ENCODE results near the gene CCDC60.

The CCDC60 gene

GRCh38 chr12:119320678-119321077 is 13.9 kb upstream of the CCDC60 start:
- no peak overlapping the region for H4K8ac ChIP-seq (ENCODE audit: low read length)
- no peak overlapping the region for H2BK5ac ChIP-seq (ENCODE audit: low read depth, low read length, poor library complexity, severe bottlenecking)
- H3K14ac ChIP-seq (ENCODE audit: low read length in 2 of 2), result no peak overlapping the region
- no peak overlapping the region for H2AK5ac ChIP-seq (ENCODE audit: low read length, severe bottlenecking)
- H3K4me2 ChIP-seq (ENCODE audit: low read length, poor library complexity, severe bottlenecking), result no peak overlapping the region
- no peaks in the 10 kb centered on the region for H3K36me3 ChIP-seq (ENCODE audit: control insufficient read depth in 1 of 2, insufficient read depth in 2 of 2, low read depth in 1 of 2, low read length in 2 of 2)
- H3K4ac ChIP-seq (ENCODE audit: low read depth in 1 of 2, low read length in 2 of 2), result no peak overlapping the region
- no peak overlapping the region for H2BK15ac ChIP-seq (ENCODE audit: low read depth, poor library complexity, severe bottlenecking)
- H3K27me3 ChIP-seq (ENCODE audit: control insufficient read depth in 1 of 2, insufficient read depth in 1 of 2, low read length in 2 of 2), result no peaks in the 10 kb centered on the region
- no peak for DNase-seq
- no peaks in the 10 kb centered on the region for H3K9me3 ChIP-seq (ENCODE audit: control insufficient read depth, low read length)
- no peak overlapping the region for H3K18ac ChIP-seq (ENCODE audit: low read depth in 1 of 2, low read length in 2 of 2)
- no peak overlapping the region for H3K9ac ChIP-seq (ENCODE audit: low read length)
- H3K27ac ChIP-seq (ENCODE audit: low read length, poor library complexity, severe bottlenecking), result no peak overlapping the region
- H2BK120ac ChIP-seq (ENCODE audit: low read depth, low read length), result no peak overlapping the region
- no peaks in the 10 kb centered on the region for H3K4me1 ChIP-seq (ENCODE audit: control insufficient read depth, insufficient read depth, low read depth, low read length)
- no peak overlapping the region for H2AFZ ChIP-seq (ENCODE audit: low read depth, low read length)
- WGBS, result 42% methylated on average over 2 of the region's 2 CpGs
- no peak overlapping the region for H4K91ac ChIP-seq (ENCODE audit: low read length)
- H3K23ac ChIP-seq (ENCODE audit: low read length in 2 of 2), result no peak overlapping the region
- no peak overlapping the region for H3K4me3 ChIP-seq (ENCODE audit: insufficient read depth in 1 of 2, low read depth in 1 of 2, low read length in 2 of 2)
- H3K79me1 ChIP-seq (replicated peaks; ENCODE audit: low read length, poor library complexity, severe bottlenecking), result no peaks in the 10 kb centered on the region
- H2BK12ac ChIP-seq (ENCODE audit: low read length in 2 of 2), result no peak overlapping the region

- no peak overlapping the region for H3K14ac ChIP-seq (ENCODE audit: low read length in 2 of 2)
- no peaks in the 10 kb centered on the region for H3K9me3 ChIP-seq (ENCODE audit: control insufficient read depth, low read length)
- no peak overlapping the region for H3K4me3 ChIP-seq (ENCODE audit: insufficient read depth in 1 of 2, low read depth in 1 of 2, low read length in 2 of 2)
- H3K4me1 ChIP-seq (ENCODE audit: control insufficient read depth, insufficient read depth, low read depth, low read length), result no peaks in the 10 kb centered on the region
- H2BK15ac ChIP-seq (ENCODE audit: low read depth, poor library complexity, severe bottlenecking), result no peak overlapping the region
- no peak overlapping the region for H3K23ac ChIP-seq (ENCODE audit: low read length in 2 of 2)
- no peak overlapping the region for H2BK120ac ChIP-seq (ENCODE audit: low read depth, low read length)
- no peak overlapping the region for H4K8ac ChIP-seq (ENCODE audit: low read length)
- no peak overlapping the region for H3K9ac ChIP-seq (ENCODE audit: low read length)
- no peaks in the 10 kb centered on the region for H3K79me1 ChIP-seq (replicated peaks; ENCODE audit: low read length, poor library complexity, severe bottlenecking)
- 54% methylated on average over 7 of the region's 7 CpGs for WGBS
- no peak overlapping the region for H3K4me2 ChIP-seq (ENCODE audit: low read length, poor library complexity, severe bottlenecking)
- H3K27me3 ChIP-seq (ENCODE audit: control insufficient read depth in 1 of 2, insufficient read depth in 1 of 2, low read length in 2 of 2), result no peaks in the 10 kb centered on the region
- H3K4ac ChIP-seq (ENCODE audit: low read depth in 1 of 2, low read length in 2 of 2), result no peak overlapping the region
- H2BK5ac ChIP-seq (ENCODE audit: low read depth, low read length, poor library complexity, severe bottlenecking), result no peak overlapping the region
- H3K18ac ChIP-seq (ENCODE audit: low read depth in 1 of 2, low read length in 2 of 2), result no peak overlapping the region
- no peak for DNase-seq
- no peak overlapping the region for H4K91ac ChIP-seq (ENCODE audit: low read length)
- H3K27ac ChIP-seq (ENCODE audit: low read length, poor library complexity, severe bottlenecking), result no peak overlapping the region
- H2AFZ ChIP-seq (ENCODE audit: low read depth, low read length), result no peak overlapping the region
- H2BK12ac ChIP-seq (ENCODE audit: low read length in 2 of 2), result no peak overlapping the region
- H3K36me3 ChIP-seq (ENCODE audit: control insufficient read depth in 1 of 2, insufficient read depth in 2 of 2, low read depth in 1 of 2, low read length in 2 of 2), result no peaks in the 10 kb centered on the region
- no peak overlapping the region for H2AK5ac ChIP-seq (ENCODE audit: low read length, severe bottlenecking)
Measured at GRCh38 chr12:119322301-119322723, 12.2 kb upstream of the CCDC60 start.

- no peak overlapping the region for H3K18ac ChIP-seq (ENCODE audit: low read depth in 1 of 2, low read length in 2 of 2)
- H2BK15ac ChIP-seq (ENCODE audit: low read depth, poor library complexity, severe bottlenecking), result no peak overlapping the region
- WGBS, result 60% methylated on average over 1 of the region's 1 CpG
- H3K14ac ChIP-seq (ENCODE audit: low read length in 2 of 2), result no peak overlapping the region
- no peak overlapping the region for H3K4me3 ChIP-seq (ENCODE audit: insufficient read depth in 1 of 2, low read depth in 1 of 2, low read length in 2 of 2)
- no peak overlapping the region for H3K4me2 ChIP-seq (ENCODE audit: low read length, poor library complexity, severe bottlenecking)
- H4K91ac ChIP-seq (ENCODE audit: low read length), result no peak overlapping the region
- no peaks in the 10 kb centered on the region for H3K27me3 ChIP-seq (ENCODE audit: control insufficient read depth in 1 of 2, insufficient read depth in 1 of 2, low read length in 2 of 2)
- H3K4ac ChIP-seq (ENCODE audit: low read depth in 1 of 2, low read length in 2 of 2), result no peak overlapping the region
- H2BK120ac ChIP-seq (ENCODE audit: low read depth, low read length), result no peak overlapping the region
- no peak overlapping the region for H2BK12ac ChIP-seq (ENCODE audit: low read length in 2 of 2)
- no peaks in the 10 kb centered on the region for H3K36me3 ChIP-seq (ENCODE audit: control insufficient read depth in 1 of 2, insufficient read depth in 2 of 2, low read depth in 1 of 2, low read length in 2 of 2)
- H4K8ac ChIP-seq (ENCODE audit: low read length), result no peak overlapping the region
- H3K4me1 ChIP-seq (ENCODE audit: control insufficient read depth, insufficient read depth, low read depth, low read length), result no peaks in the 10 kb centered on the region
- H2AK5ac ChIP-seq (ENCODE audit: low read length, severe bottlenecking), result no peak overlapping the region
- no peak overlapping the region for H3K27ac ChIP-seq (ENCODE audit: low read length, poor library complexity, severe bottlenecking)
- no peak overlapping the region for H3K23ac ChIP-seq (ENCODE audit: low read length in 2 of 2)
- H3K79me1 ChIP-seq (replicated peaks; ENCODE audit: low read length, poor library complexity, severe bottlenecking), result no peaks in the 10 kb centered on the region
- no peak overlapping the region for H2AFZ ChIP-seq (ENCODE audit: low read depth, low read length)
- DNase-seq, result no peak
- H3K9ac ChIP-seq (ENCODE audit: low read length), result no peak overlapping the region
- no peak overlapping the region for H2BK5ac ChIP-seq (ENCODE audit: low read depth, low read length, poor library complexity, severe bottlenecking)
- no peaks in the 10 kb centered on the region for H3K9me3 ChIP-seq (ENCODE audit: control insufficient read depth, low read length)
Measured at GRCh38 chr12:119325813-119326212, 8.7 kb upstream of the CCDC60 start.

- Histone ChIP-seq H3K4me2 (ENCODE audit: low read length, poor library complexity, severe bottlenecking) (no peak overlapping the region), H2BK12ac (ENCODE audit: low read length in 2 of 2) (no peak overlapping the region), H3K4me3 (ENCODE audit: insufficient read depth in 1 of 2, low read depth in 1 of 2, low read length in 2 of 2) (no peak overlapping the region), H2AFZ (ENCODE audit: low read depth, low read length) (no peak overlapping the region), H2BK5ac (ENCODE audit: low read depth, low read length, poor library complexity, severe bottlenecking) (no peak overlapping the region), H2BK15ac (ENCODE audit: low read depth, poor library complexity, severe bottlenecking) (no peak overlapping the region), H4K91ac (ENCODE audit: low read length) (no peak overlapping the region), H2AK5ac (ENCODE audit: low read length, severe bottlenecking) (no peak overlapping the region), H3K4me1 (ENCODE audit: control insufficient read depth, insufficient read depth, low read depth, low read length) (no peaks in the 10 kb centered on the region), H3K27me3 (ENCODE audit: control insufficient read depth in 1 of 2, insufficient read depth in 1 of 2, low read length in 2 of 2) (no peaks in the 10 kb centered on the region), H3K36me3 (ENCODE audit: control insufficient read depth in 1 of 2, insufficient read depth in 2 of 2, low read depth in 1 of 2, low read length in 2 of 2) (no peaks in the 10 kb centered on the region), H3K18ac (ENCODE audit: low read depth in 1 of 2, low read length in 2 of 2) (no peak overlapping the region), H3K27ac (ENCODE audit: low read length, poor library complexity, severe bottlenecking) (no peak overlapping the region), H2BK120ac (ENCODE audit: low read depth, low read length) (no peak overlapping the region), H3K9me3 (ENCODE audit: control insufficient read depth, low read length) (no peaks in the 10 kb centered on the region), H3K4ac (ENCODE audit: low read depth in 1 of 2, low read length in 2 of 2) (no peak overlapping the region), H3K14ac (ENCODE audit: low read length in 2 of 2) (no peak overlapping the region), H4K8ac (ENCODE audit: low read length) (no peak overlapping the region), H3K79me1 (replicated peaks; ENCODE audit: low read length, poor library complexity, severe bottlenecking) (no peaks in the 10 kb centered on the region), H3K9ac (ENCODE audit: low read length) (no peak overlapping the region), H3K23ac (ENCODE audit: low read length in 2 of 2) (no peak overlapping the region)
- no peak for DNase-seq
Measured at GRCh38 chr12:119326341-119326740, 8.2 kb upstream of the CCDC60 start.
